K562 treated with DMSO at 1 percent for 12 hours (cell line): Measurements from ENCODE around the gene MAP7D1. TPM values are rescaled to one million over a fixed set of nuclear protein-coding genes. Genes with fewer than 3 reads are reported as not detected.

ENCODE experiments used
- total RNA-seq: library from RNA; unstranded; fragments of 300-600 nt; gene quantifications from 2 replicates; pipeline ENCODE4 v1.2.3, GENCODE V29; 2022; ENCODE audit not compliant: insufficient read depth

MAP7D1 gene
- 83.7 and 107 TPM in 2 replicates for total RNA-seq

GRCh38 chr1:36155408-36156328 lies at the start of gene MAP7D1:
Gene MAP7D1, plus strand, starts transcription at chr1:36156160. Its CDS starts 258 bp downstream, at chr1:36156418.

DNA sequence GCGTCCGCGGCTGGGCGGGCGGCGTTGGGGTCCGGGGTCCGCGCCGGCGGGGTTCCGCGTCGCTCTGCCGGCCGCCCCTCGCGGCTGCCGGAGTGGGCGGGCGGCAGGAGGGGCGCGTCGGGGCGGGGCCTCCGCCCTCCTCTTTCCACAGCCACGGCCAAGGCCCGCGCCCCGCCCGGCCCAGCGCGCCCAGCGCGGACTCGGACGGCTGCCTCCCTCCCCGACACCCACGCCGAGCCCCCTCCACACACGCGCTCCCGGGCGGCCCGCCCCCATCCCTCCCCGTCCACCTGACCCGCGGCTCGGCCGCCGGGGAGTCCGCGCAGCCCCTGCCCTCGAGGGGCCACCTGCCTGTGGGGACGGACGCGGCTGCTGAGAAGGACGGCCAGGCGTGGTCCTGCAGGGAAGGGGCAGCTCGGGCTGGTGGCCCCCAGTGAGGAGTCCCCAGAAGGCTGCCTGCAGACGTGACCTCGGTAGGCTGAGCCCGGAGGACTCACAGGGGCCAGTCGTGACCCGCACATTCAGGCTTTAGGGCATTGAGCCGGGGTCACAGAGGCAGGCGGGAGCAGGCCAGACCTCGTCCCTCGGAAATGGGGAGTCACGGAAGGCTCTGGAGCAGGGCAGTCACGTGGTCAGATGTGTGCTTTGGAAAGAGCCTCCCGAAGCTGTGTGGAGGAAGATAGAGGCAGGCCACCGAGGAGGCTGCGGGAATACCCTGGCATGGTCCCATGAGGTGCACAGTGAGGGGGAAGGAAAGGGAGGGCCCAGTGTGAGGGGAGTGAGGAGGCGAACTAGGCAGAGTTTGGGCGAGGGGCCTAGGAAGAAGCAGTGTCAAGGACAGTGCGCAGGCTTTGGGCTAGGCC lies 30.6 kb upstream of the MAP7D1 start, which contains the start of gene COL8A2:
TSS of gene COL8A2 (minus strand) at position 94 of the 863 bp plus-strand sequence. CDS start 24,980 bp downstream, outside the sequence.

GRCh38 chr1:36149237-36149972 lies 6.6 kb upstream of the MAP7D1 start, which contains the start of gene TRAPPC3:
Gene TRAPPC3, minus strand, starts transcription at chr1:36149486. Its CDS starts 108 bp downstream, at chr1:36149378.

DNA sequence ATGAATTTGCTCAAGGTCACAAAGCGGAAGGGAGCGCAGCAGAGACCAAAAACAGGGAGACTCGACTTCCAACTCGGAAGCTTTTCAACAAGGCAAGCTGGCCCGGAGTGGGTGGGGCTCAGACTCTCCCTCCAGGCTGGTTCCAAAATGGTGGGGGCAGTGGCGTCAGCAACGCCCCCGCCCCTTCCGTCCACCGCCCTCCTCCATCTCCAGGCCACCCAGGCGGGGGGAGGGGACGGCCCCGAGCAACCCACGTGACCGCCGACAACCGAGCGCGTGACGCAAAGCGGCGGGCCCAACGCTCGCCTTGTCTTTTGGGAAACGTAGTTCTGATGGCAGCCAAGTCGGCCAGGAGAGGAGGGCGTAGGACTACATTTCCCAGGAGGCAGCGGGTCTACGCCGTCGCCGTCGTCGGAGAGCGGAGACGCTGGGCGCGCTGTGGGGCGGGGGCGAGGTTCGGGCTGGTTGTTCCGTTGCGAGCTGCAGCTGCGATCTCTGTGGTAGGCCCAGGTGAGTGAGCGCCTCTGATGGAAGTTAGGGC lies 68.1 kb downstream of the MAP7D1 start, which contains the start of gene THRAP3:
TSS of gene THRAP3 (plus strand) at position 448 of the 541 bp plus-strand sequence. CDS start 58,121 bp downstream, outside the sequence.

Other genes with a start within 250 kb of the MAP7D1 start
- gene AGO3, start 225.1 kb upstream of the MAP7D1 start, total RNA-seq: 3.0 and 9.6 TPM in 2 replicates
- not detected in 2 replicates for gene TEKT2, start 72.1 kb upstream of the MAP7D1 start, total RNA-seq
- 46.8 and 47.5 TPM in 2 replicates for gene ADPRS, start 67.3 kb upstream of the MAP7D1 start, total RNA-seq
- gene COL8A2, start 30.9 kb upstream of the MAP7D1 start, total RNA-seq: 0.12 TPM in 1 of 2 replicates, not detected in the other
- gene TRAPPC3, start 6.7 kb upstream of the MAP7D1 start, total RNA-seq: 118 and 164 TPM in 2 replicates
- gene THRAP3, start 68.3 kb downstream of the MAP7D1 start, total RNA-seq: 25.6 and 74.4 TPM in 2 replicates
- 0.63 and 2.3 TPM in 2 replicates for gene SH3D21, start 150.2 kb downstream of the MAP7D1 start, total RNA-seq
- gene EVA1B, start 167.5 kb downstream of the MAP7D1 start, total RNA-seq: 71.1 and 108 TPM in 2 replicates
- 88.5 and 154 TPM in 2 replicates for gene STK40, start 229.8 kb downstream of the MAP7D1 start, total RNA-seq
- 171 and 185 TPM in 2 replicates for gene LSM10, start 241.7 kb downstream of the MAP7D1 start, total RNA-seq